Transverse colon (tissue), 4 donors: ENCODE results near the gene NBL1. TPM values are rescaled to one million over a fixed set of nuclear protein-coding genes. Genes with fewer than 3 reads are reported as not detected.

ENCODE experiments used
- DNase-seq: peaks from one replicate; pipeline ENCODE4 v3.0.0-alpha.2; 2019
- H3K27ac ChIP-seq, 4 donors: fragments of 200-600 bp; sonication (generic); 2 replicates each; pipeline ENCODE4 v1.5.1; 2016 to 2018; ENCODE audit warnings: inconsistent platforms in 4 of 4
- H3K27me3 ChIP-seq: fragments of 200-600 bp; sonication (generic); 2 replicates; pipeline ENCODE4 v1.5.1; 2017; ENCODE audit warnings: inconsistent platforms
- H3K36me3 ChIP-seq, 4 donors: fragments of 200-600 bp; sonication (generic); 2 replicates each; pipeline ENCODE4 v1.5.1; 2017 to 2019; ENCODE audit warnings: inconsistent platforms in 4 of 4
- H3K4me1 ChIP-seq, 4 donors: fragments of 200-600 bp; sonication (generic); 2 replicates each; pipeline ENCODE4 v1.5.1; 2017 to 2020; ENCODE audit warnings: inconsistent platforms in 4 of 4
- H3K4me3 ChIP-seq, 4 donors: fragments of 200-600 bp; sonication (generic); 1 replicate in 1 of 4; 2 replicates in 3 of 4; pipeline versions ENCODE4 v1.5.1 to v1.6.1; 2017 to 2019; ENCODE audit warnings: inconsistent platforms in 4 of 4
- H3K9me3 ChIP-seq, 2 donors: fragments of 200-600 bp; sonication (generic); 2 replicates each; pipeline ENCODE4 v1.5.1; 2017 to 2019; ENCODE audit warnings: inconsistent platforms in 2 of 2
- CTCF ChIP-seq, 5 experiments: fragments of 200-600 bp in 3 of 5; fragments of 450-650 bp in 2 of 5; sonication (generic) in 3 of 5; IDR thresholded peaks; 1 replicate in 2 of 5; 2 replicates in 3 of 5; pipeline ENCODE4 v1.5.1; 2016 to 2017; ENCODE audit warnings: antibody characterized with exemption in 5 of 5, inconsistent platforms in 3 of 5, mild to moderate bottlenecking in 2 of 5, moderate library complexity in 1 of 5
- EP300 ChIP-seq: sonication (generic); formaldehyde crosslinking; IDR thresholded peaks from one replicate; pipeline ENCODE4 v1.6.1; 2017; ENCODE audit warnings: antibody characterized with exemption, low read depth
- POLR2A ChIP-seq: fragments of 450-650 bp; IDR thresholded peaks from one replicate; pipeline ENCODE4 v1.6.1; 2016; ENCODE audit warnings: antibody characterized with exemption, mild to moderate bottlenecking, moderate library complexity
- POLR2AphosphoS5 ChIP-seq, 3 donors: sonication (generic); formaldehyde crosslinking; IDR thresholded peaks; one replicate each; pipeline ENCODE4 v1.6.1; 2016; ENCODE audit warnings: antibody characterized with exemption in 3 of 3
- WGBS, 2 donors: methylation state at CpG; one replicate each; pipeline ENCODE4 v1.1.5; 2018; ENCODE audit warnings: low coverage in 1 of 2; 5-methylcytosine and 5-hydroxymethylcytosine counted together
- in situ Hi-C, 4 donors: fragments of 200-750 bp; cut with MboI; loops; one replicate each; pipeline versions ENCODE4 v1.15.0 to v1.15.1; 2017; ENCODE audit warnings: low sequenced_read_pairs in 3 of 4, low pct_ligation_motif_present in 1 of 4, low pct_unique_long_range_greater_than_20kb in 1 of 4
- intact Hi-C: fragments of 100-400 bp; cut with DNase I; formaldehyde crosslinking; loops from one replicate; pipeline ENCODE4 v1.15.1; 2023; ENCODE audit warnings: low total_unique reads
- total RNA-seq, 4 donors: library from RNA; depleted of rRNA; stranded (reverse); fragments of >200 nt; gene quantifications; one replicate each; pipeline ENCODE4 v1.1.0, GENCODE V29; 2016

NBL1 gene
- total RNA-seq, 4 donors from 2014 or later = 122 to 238 (median 204) TPM

- H3K4me3 ChIP-seq = no peak overlapping the region
- no peaks in the 10 kb centered on the region for H3K4me1 ChIP-seq
- DNase-seq = no peak
- H3K27me3 ChIP-seq = no peaks in the 10 kb centered on the region
- intact Hi-C loops (no loop called here), in situ Hi-C loops (no loop called here)
- 83% methylated on average over 7 of the region's 7 CpGs; no CpG with 5 or more reads in 1 of the 2 donors for WGBS, 2 donors
- no peaks in the 10 kb centered on the region for H3K9me3 ChIP-seq
- no peak overlapping the region for H3K27ac ChIP-seq
- no peaks in the 10 kb centered on the region for H3K36me3 ChIP-seq
- TF ChIP-seq POLR2AphosphoS5 (IDR thresholded peaks at IDR 0.05) = no peak
- no peak for TF ChIP-seq EP300
- no peak for TF ChIP-seq CTCF (IDR thresholded peaks at IDR 0.05)
- no peak for TF ChIP-seq POLR2A
Measured at GRCh38 chr1:19680644-19681043, 36.5 kb downstream of the NBL1 start.

GRCh38 chr1:19682257-19682656 is 38.1 kb downstream of the NBL1 start:
- TF ChIP-seq EP300 (no peak), POLR2AphosphoS5 (IDR thresholded peaks at IDR 0.05) (no peak), POLR2A (no peak), CTCF (IDR thresholded peaks at IDR 0.05) (no peak)
- in situ Hi-C loops = no loop called here
- no peaks in the 10 kb centered on the region for H3K36me3 ChIP-seq

GRCh38 chr1:19682901-19683300 is 38.8 kb downstream of the NBL1 start:
- Histone ChIP-seq H3K4me3 (no peak overlapping the region), H3K4me1 (no peaks in the 10 kb centered on the region), H3K27ac (no peak overlapping the region), H3K9me3 (no peaks in the 10 kb centered on the region), H3K27me3 (no peaks in the 10 kb centered on the region), H3K36me3 (no peaks in the 10 kb centered on the region)
- TF ChIP-seq CTCF (IDR thresholded peaks at IDR 0.05) (no peak), EP300 (no peak), POLR2AphosphoS5 (IDR thresholded peaks at IDR 0.05) (no peak)
- in situ Hi-C loops = no loop called here
- no peak for DNase-seq
- WGBS, 2 donors = 87% methylated on average over 4 of the region's 7 CpGs; no CpG with 5 or more reads in 1 of the 2 donors
- intact Hi-C loops = no loop called here

More at GRCh38 chr1:19682257-19682656, 38.1 kb downstream of the NBL1 start:
- intact Hi-C loops = no loop called here
- 87% methylated on average over 3 of the region's 3 CpGs; no CpG with 5 or more reads in 1 of the 2 donors for WGBS, 2 donors
- Histone ChIP-seq H3K27me3 (no peaks in the 10 kb centered on the region), H3K27ac (no peak overlapping the region), H3K4me1 (no peaks in the 10 kb centered on the region), H3K4me3 (no peak overlapping the region), H3K9me3 (no peaks in the 10 kb centered on the region)
- no peak for DNase-seq

GRCh38 chr1:19683351-19683750 is 39.2 kb downstream of the NBL1 start:
- no peak overlapping the region for H3K27ac ChIP-seq
- in situ Hi-C loops (no loop called here), intact Hi-C loops (no loop called here)
- TF ChIP-seq POLR2AphosphoS5 (IDR thresholded peaks at IDR 0.05) = no peak
- no peak for TF ChIP-seq EP300
- TF ChIP-seq POLR2A = no peak
- TF ChIP-seq CTCF (IDR thresholded peaks at IDR 0.05) = no peak
- H3K36me3 ChIP-seq = no peaks in the 10 kb centered on the region
- H3K4me3 ChIP-seq = no peak overlapping the region
- 81 to 86% methylated on average over 1 to 5 of the region's 8 CpGs for WGBS, 2 donors
- DNase-seq = no peak
- no peaks in the 10 kb centered on the region for H3K9me3 ChIP-seq
- H3K27me3 ChIP-seq = no peaks in the 10 kb centered on the region
- no peaks in the 10 kb centered on the region for H3K4me1 ChIP-seq
